GM18858 (cell line): ENCODE data around the gene OVCA2.

Experiments
- ATAC-seq: cut with Tn5 transposase; IDR thresholded peaks from one replicate; pipeline ENCODE4 v1.9.1; 2021; ENCODE audit not compliant: unreplicated experiment

OVCA2 gene

GRCh38 chr17:2082003-2082781, 40.4 kb downstream of the OVCA2 start:
- no peak for ATAC-seq

GRCh38 chr17:2083613-2084035, 41.8 kb downstream of the OVCA2 start:
- ATAC-seq = peak; percentile 37

DNA sequence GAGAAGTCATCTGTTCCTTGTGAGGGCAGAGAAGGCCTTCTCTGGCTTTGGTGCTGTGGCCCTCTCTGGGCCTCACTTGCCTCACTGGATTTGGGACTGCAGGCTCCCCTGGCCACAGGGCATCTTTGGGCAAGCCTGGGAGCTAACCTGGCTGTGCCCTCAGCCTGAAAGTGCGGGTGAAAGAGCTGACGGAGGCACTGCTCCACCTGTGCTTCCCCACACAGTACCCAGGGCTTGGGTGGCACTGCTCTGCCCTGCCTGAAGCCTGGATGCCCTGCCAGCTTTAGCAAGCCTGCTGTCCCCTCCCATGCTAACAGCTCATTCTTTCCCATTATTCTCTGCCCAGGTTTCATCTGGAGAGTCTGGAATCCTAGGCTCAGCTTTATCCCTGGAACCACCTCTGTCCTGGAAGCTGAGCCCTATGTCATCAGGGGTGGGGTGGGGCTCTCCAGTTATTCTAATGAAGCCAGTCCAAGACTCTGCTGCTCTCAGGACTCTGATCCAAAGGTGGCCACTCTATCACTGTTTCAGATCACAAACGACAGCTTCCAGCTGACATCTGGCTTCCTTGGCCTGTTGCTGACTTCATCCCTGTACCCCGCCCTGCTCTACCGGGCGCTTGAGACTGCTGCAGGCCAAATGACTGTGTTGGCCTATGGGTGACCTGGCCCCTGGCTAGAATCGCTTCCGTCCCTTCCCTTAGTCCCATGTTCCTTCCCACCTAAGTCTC, 42.4 kb downstream of the OVCA2 start:
- no peak for ATAC-seq

DNA sequence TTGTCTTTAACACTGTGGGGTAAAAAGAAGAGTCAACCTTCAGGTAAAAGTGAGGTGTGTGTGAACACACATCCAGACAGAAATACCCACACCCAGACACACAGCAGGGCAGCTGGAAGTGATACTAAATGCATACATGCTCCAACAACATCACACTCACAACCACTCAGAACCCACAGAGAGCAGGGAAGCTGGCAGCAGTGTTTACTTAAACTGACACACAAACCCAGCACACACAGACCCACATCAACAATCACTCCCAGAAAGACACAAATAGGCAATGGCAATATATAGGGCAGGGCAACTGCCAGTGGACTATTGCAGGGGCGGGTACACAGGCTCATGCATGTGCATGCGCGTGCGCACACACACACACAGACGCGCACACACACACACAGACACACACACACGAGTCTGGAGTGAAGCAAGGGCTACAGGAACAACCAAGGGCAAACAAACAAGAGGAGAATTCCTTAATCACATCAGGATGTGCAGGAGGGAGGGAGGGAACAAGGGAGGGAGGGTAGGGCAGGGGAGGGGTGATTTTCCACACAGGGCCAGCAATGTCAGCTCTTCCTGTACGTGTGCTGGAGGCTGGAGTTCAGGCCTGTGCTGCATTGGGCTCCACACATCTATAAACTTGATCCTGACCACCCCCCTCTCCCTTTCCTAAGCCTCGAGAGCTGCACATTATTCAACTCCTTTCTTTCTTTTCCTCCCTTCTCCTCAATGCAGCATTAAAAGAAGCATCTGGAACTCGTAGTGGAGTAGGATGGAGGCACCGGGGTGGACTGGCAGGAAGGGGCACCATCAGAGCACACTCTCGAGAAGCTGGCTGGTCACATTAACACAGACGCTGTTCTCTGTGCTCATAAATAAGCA, 43.2 kb downstream of the OVCA2 start:
- ATAC-seq = no peak

GRCh38 chr17:2085648-2085949, 43.8 kb downstream of the OVCA2 start:
- ATAC-seq = no peak

DNA sequence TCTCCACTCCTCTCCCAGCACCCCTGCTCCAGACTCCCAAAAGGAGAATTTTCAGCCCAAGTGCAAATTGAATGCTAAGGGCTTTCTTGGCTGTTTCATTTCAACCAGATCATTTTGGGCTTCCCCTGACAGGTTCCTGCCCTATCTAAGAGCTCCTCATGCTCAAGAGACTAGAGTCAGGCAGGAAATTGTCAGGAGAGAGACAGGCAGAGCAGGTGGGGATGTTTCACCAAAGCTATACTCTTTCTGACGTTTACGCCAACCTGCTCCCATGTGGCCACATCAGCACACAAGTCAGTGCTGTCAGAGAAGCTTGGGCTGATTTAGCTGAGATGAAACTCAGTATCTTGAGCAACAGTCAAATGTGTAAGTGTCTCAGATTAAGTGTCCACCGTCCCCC, 44.5 kb downstream of the OVCA2 start:
- ATAC-seq = no peak

DNA sequence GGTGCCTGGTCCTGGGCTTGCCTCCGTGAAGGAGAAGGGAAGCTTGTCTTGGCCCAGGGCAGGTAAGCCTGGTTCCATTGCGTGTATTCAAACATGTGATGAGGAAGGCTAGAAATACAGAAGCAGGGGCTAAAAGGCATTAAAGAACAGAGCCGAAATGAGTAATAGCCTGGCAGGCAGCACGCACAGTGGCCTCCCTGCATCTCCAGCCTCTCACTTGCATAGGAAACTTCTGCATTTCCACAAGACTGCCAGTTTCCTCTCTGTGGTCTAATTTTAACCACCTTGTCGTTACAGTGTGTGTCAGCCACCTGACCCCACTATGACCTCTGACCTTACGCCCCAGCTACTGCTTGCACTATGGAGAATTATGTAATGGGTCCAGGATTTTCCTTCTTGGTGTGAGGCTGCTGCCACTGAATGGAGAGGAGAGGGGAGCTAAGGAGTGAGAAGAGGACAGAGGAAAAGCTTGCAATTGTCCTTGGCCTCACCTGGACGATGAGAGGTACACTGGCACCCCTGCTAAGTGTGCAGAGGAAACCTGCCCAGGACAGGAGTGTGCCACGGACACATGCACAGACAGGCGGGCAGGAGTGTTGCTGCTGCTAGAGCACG, 45.9 kb downstream of the OVCA2 start:
- no peak for ATAC-seq

GRCh38 chr17:2089021-2089422, 47.2 kb downstream of the OVCA2 start:
- peak; percentile 1 for ATAC-seq

- no peak for ATAC-seq
Measured at GRCh38 chr17:2090210-2090641, 48.4 kb downstream of the OVCA2 start.

GRCh38 chr17:2090804-2091534, 49.1 kb downstream of the OVCA2 start:
- ATAC-seq = no peak

DNA sequence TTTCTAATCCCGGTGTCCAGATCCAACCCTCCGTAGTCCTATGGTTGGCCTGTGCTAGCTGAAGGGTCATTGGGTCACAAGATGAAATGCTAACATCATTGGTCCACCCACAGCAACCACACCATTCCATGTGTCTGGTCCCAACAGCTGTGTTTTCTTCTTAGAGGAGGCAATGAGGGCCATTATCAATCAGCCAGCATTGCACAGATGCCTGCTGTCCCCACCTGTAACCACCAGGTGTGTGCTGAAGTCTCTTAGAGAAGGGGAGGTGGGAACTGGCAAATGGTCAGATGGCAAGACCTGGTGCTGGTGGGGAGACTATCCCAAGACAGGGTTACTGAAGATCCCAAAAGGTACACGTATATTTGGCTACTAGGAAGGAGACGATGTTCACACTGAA, 50.4 kb downstream of the OVCA2 start:
- ATAC-seq = no peak
